ENCODE results near the gene MCRIP1. TPM values are rescaled to one million over a fixed set of nuclear protein-coding genes. Genes with fewer than 3 reads are reported as not detected.

MCRIP1 gene
- total and polyA plus RNA-seq, 2 of the 13 experiments (the other 11 are each of a cell fraction or from before 2014, with no cell fraction given) = 79.7 to 84.9 TPM

DNA sequence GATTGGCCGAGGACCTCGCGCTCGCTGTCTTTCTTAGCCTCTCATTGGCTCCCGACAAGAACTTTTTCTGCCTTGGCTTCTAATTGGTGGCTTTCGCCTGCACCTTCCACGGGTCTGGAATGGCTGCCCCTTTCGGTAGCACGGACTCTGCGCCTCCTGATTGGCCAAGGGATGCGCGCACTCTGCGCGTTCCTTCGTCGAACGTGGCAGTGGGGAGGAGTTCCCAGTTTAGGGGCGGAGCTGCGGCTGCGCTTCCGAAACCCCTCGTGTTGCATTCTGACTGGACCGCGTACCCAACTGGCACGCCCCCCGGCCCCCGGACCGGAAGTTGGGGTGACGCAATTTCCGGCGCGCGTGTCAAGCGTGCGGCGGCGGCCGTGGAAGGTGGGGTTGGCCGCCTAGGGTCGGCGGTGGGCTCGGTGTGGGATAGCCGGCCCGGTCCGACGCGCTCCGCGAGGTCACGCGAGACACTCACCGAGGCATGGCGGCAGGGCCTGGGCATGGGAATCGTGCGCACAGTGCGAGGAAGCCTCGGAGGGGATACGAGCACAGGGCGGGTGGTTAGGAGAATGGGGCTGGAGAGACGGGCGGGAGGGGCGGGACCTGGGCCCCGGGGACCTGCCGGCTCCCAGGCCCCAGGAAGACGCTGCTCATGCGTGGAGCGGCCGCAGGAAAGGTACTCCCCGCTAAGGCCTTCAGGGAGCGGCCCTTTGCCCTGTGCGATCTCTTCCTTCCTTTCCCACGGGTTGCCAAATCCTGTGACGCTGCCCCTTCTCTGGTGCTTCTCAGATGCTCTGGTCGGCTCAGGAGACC, 27.9 kb upstream of the MCRIP1 start (continued):
- TF ChIP-seq, protein P1, sequence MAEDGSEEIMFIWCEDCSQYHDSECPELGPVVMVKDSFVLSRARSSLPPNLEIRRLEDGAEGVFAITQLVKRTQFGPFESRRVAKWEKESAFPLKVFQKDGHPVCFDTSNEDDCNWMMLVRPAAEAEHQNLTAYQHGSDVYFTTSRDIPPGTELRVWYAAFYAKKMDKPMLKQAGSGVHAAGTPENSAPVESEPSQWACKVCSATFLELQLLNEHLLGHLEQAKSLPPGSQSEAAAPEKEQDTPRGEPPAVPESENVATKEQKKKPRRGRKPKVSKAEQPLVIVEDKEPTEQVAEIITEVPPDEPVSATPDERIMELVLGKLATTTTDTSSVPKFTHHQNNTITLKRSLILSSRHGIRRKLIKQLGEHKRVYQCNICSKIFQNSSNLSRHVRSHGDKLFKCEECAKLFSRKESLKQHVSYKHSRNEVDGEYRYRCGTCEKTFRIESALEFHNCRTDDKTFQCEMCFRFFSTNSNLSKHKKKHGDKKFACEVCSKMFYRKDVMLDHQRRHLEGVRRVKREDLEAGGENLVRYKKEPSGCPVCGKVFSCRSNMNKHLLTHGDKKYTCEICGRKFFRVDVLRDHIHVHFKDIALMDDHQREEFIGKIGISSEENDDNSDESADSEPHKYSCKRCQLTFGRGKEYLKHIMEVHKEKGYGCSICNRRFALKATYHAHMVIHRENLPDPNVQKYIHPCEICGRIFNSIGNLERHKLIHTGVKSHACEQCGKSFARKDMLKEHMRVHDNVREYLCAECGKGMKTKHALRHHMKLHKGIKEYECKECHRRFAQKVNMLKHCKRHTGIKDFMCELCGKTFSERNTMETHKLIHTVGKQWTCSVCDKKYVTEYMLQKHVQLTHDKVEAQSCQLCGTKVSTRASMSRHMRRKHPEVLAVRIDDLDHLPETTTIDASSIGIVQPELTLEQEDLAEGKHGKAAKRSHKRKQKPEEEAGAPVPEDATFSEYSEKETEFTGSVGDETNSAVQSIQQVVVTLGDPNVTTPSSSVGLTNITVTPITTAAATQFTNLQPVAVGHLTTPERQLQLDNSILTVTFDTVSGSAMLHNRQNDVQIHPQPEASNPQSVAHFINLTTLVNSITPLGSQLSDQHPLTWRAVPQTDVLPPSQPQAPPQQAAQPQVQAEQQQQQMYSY (CRISPR knock-in tag; IDR thresholded peaks at IDR 0.05) = peak; percentile 45; the same call in 1 of the 2 replicates
- no peak for TF ChIP-seq ZNF557 (CRISPR knock-in tag; IDR thresholded peaks at IDR 0.05)
- TF ChIP-seq, protein P2, sequence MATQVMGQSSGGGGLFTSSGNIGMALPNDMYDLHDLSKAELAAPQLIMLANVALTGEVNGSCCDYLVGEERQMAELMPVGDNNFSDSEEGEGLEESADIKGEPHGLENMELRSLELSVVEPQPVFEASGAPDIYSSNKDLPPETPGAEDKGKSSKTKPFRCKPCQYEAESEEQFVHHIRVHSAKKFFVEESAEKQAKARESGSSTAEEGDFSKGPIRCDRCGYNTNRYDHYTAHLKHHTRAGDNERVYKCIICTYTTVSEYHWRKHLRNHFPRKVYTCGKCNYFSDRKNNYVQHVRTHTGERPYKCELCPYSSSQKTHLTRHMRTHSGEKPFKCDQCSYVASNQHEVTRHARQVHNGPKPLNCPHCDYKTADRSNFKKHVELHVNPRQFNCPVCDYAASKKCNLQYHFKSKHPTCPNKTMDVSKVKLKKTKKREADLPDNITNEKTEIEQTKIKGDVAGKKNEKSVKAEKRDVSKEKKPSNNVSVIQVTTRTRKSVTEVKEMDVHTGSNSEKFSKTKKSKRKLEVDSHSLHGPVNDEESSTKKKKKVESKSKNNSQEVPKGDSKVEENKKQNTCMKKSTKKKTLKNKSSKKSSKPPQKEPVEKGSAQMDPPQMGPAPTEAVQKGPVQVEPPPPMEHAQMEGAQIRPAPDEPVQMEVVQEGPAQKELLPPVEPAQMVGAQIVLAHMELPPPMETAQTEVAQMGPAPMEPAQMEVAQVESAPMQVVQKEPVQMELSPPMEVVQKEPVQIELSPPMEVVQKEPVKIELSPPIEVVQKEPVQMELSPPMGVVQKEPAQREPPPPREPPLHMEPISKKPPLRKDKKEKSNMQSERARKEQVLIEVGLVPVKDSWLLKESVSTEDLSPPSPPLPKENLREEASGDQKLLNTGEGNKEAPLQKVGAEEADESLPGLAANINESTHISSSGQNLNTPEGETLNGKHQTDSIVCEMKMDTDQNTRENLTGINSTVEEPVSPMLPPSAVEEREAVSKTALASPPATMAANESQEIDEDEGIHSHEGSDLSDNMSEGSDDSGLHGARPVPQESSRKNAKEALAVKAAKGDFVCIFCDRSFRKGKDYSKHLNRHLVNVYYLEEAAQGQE (IDR thresholded peaks at IDR 0.05; ENCODE audit: borderline replicate concordance in 1 of 2, low read depth in 1 of 2, low read length in 2 of 2) = peak in 1 of 2 experiments; percentile 52; a peak in 1 of 4 replicates
- TF ChIP-seq, protein P3, sequence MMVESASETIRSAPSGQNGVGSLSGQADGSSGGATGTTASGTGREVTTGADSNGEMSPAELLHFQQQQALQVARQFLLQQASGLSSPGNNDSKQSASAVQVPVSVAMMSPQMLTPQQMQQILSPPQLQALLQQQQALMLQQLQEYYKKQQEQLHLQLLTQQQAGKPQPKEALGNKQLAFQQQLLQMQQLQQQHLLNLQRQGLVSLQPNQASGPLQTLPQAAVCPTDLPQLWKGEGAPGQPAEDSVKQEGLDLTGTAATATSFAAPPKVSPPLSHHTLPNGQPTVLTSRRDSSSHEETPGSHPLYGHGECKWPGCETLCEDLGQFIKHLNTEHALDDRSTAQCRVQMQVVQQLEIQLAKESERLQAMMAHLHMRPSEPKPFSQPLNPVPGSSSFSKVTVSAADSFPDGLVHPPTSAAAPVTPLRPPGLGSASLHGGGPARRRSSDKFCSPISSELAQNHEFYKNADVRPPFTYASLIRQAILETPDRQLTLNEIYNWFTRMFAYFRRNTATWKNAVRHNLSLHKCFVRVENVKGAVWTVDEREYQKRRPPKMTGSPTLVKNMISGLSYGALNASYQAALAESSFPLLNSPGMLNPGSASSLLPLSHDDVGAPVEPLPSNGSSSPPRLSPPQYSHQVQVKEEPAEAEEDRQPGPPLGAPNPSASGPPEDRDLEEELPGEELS (CRISPR knock-in tag; IDR thresholded peaks at IDR 0.05) = peak; percentile 73
- no peak for TF ChIP-seq GTF3A (CRISPR knock-in tag; conservative IDR thresholded peaks at IDR 0.05)
- TF ChIP-seq, protein P4, sequence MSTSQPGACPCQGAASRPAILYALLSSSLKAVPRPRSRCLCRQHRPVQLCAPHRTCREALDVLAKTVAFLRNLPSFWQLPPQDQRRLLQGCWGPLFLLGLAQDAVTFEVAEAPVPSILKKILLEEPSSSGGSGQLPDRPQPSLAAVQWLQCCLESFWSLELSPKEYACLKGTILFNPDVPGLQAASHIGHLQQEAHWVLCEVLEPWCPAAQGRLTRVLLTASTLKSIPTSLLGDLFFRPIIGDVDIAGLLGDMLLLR (CRISPR knock-in tag; IDR thresholded peaks at IDR 0.05) = peak; percentile 95
- TF ChIP-seq ZNF883 (CRISPR knock-in tag; IDR thresholded peaks at IDR 0.05; ENCODE audit: not compliant biosample characterization) = peak; percentile 93
- TF ChIP-seq, protein P5, sequence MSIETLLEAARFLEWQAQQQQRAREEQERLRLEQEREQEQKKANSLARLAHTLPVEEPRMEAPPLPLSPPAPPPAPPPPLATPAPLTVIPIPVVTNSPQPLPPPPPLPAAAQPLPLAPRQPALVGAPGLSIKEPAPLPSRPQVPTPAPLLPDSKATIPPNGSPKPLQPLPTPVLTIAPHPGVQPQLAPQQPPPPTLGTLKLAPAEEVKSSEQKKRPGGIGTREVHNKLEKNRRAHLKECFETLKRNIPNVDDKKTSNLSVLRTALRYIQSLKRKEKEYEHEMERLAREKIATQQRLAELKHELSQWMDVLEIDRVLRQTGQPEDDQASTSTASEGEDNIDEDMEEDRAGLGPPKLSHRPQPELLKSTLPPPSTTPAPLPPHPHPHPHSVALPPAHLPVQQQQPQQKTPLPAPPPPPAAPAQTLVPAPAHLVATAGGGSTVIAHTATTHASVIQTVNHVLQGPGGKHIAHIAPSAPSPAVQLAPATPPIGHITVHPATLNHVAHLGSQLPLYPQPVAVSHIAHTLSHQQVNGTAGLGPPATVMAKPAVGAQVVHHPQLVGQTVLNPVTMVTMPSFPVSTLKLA (IDR thresholded peaks at IDR 0.05) = peak; percentile 93
- peak; percentile 82 for TF ChIP-seq TBX2 (CRISPR knock-in tag; IDR thresholded peaks at IDR 0.05; ENCODE audit: borderline replicate concordance)
- TF ChIP-seq, protein P6, sequence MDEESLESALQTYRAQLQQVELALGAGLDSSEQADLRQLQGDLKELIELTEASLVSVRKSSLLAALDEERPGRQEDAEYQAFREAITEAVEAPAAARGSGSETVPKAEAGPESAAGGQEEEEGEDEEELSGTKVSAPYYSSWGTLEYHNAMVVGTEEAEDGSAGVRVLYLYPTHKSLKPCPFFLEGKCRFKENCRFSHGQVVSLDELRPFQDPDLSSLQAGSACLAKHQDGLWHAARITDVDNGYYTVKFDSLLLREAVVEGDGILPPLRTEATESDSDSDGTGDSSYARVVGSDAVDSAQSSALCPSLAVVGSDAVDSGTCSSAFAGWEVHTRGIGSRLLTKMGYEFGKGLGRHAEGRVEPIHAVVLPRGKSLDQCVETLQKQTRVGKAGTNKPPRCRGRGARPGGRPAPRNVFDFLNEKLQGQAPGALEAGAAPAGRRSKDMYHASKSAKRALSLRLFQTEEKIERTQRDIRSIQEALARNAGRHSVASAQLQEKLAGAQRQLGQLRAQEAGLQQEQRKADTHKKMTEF (CRISPR knock-in tag; IDR thresholded peaks at IDR 0.05) = peak; percentile 92
- 0 out of 2 replicates have a peak, but pooled peaks have one; percentile 63 for TF ChIP-seq NFE2L1 (CRISPR knock-in tag; IDR thresholded peaks at IDR 0.05; ENCODE audit: borderline replicate concordance)
- peak; percentile 92; the same call in 1 of the 2 replicates for TF ChIP-seq ZNF567 (CRISPR knock-in tag; IDR thresholded peaks at IDR 0.05; ENCODE audit: borderline replicate concordance)
- no peak for TF ChIP-seq MTA3 (CRISPR knock-in tag; IDR thresholded peaks at IDR 0.05)
- peak; percentile 98 for TF ChIP-seq RBFOX2 (IDR thresholded peaks at IDR 0.05; ENCODE audit: low read depth, low read length)
